Ishikawa (cell line): ENCODE data around the gene PDE3A.

Source experiments
- CREB1 ChIP-seq: IDR thresholded peaks from 2 replicates; pipeline ENCODE4 v1.6.1; 2012; ENCODE audit warnings: low read depth
- FOXM1 ChIP-seq: IDR thresholded peaks from 2 replicates; pipeline ENCODE4 v1.6.1; 2012; ENCODE audit warnings: low read depth, borderline replicate concordance
- MAX ChIP-seq: IDR thresholded peaks from 2 replicates; pipeline ENCODE4 v1.6.1; 2012
- ZBTB7A ChIP-seq: IDR thresholded peaks from 2 replicates; pipeline ENCODE4 v1.6.1; 2012; ENCODE audit warnings: low read depth

- TF ChIP-seq FOXM1 (no peak), MAX (no peak), ZBTB7A (no peak), CREB1 (no peak)
Measured at GRCh38 chr12:20482491-20483054, 114.2 kb downstream of the PDE3A start.
